CD4-positive, alpha-beta T cell treated with Interleukin-6 at 100 ng/mL for 8 hours (primary cell): Measurements from ENCODE around the gene CTAG1B.
"Not testable (repeated sequence)": the region's sequence is repeated elsewhere in the genome, so short reads cannot be mapped to it uniquely, and the experiment has no call there.

Source experiments
- DNase-seq: peaks from one replicate; pipeline ENCODE4 v3.0.0-alpha.2; 2020; ENCODE audit warnings: mixed read lengths, low spot score

Gene CTAG1B

DNA sequence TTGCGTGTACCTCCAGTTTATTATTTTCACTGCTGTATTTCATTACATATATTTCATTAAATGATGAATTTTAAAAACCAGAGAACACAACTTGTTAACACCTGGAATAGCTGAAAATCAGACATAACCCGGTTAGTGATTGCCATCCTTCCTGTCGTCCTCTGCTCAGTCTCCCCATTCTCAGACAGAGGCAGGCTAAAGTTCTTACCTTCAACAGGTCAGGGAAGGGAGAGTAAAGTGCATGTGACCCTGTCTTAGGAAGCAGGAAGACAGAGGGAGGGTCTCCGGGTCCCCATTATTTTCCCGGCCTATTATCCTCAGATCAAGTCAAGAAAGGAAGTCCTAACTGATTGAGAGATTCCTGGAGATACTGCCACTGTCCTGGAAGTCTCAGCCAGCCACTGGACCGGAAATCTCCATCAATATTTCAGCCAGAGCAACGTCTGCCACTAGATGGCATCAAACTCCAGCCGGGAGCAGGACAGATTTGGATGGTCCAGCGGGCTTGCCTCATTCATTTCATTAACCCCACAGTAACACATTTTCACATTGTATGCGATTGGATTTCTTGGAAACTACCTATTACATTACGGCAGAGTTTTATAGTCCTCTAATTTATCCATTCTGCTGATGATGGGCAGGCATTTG, 1.8 kb upstream of the CTAG1B start:
- DNase-seq, result not testable (repeated sequence)

DNA sequence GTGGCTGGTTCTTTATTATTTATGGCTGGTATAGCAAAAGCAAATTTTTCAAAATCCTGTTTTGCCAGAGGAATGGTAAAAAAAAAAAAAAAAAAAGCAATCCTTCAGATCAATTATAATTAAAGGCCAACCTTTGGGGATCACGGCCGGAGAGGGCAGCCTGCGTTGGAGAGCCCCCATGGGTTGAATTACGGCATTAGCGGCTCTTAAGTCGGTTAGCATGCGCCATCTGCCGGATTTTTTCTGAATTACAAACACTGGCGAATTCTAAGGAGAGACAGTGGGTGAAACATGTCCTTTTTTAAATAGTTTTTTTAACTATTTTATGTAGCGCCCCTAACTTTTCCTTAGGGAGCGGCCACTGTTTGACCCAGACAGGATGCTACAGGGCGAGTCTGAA, 5.5 kb downstream of the CTAG1B start:
- DNase-seq, result not testable (repeated sequence)

DNA sequence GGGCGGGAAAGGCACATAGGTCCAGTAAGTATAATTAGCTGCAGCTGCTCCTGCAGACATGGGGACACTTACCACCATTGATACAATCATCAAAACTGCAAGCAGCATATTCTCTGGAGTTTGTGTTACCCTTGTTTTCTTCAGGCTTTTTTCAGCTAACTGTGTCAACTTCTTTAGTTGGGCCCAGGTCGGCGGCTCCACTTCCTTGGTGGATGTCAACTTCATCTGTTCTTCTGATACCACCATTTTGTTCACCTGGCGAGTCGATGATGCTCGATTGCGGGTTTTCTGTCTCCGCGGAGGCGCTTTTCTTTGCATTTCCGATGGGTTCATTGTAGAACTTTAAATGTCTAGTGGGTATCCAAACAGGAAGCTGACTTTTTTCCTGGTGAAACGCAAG, 7.9 kb downstream of the CTAG1B start:
- not testable (repeated sequence) for DNase-seq

DNA sequence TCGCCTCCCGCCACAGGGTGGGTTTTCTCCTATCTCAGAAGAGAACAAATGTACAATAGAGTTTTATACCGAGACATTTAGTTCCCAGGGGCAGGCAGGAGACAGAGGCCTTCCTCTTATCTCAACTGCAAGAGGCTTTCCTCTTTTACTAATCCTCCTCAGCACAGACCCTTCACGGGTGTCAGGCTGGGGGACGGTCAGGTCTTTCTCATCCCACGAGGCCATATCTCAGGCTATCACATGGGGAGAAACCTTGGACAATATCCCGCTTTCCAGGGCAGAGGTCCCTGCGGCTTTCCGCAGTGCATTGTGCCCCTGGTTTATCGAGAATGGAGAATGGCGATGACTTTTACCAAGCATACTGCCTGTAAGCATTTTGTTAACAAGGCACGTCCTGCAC, 10.3 kb downstream of the CTAG1B start:
- DNase-seq, result not testable (repeated sequence)

DNA sequence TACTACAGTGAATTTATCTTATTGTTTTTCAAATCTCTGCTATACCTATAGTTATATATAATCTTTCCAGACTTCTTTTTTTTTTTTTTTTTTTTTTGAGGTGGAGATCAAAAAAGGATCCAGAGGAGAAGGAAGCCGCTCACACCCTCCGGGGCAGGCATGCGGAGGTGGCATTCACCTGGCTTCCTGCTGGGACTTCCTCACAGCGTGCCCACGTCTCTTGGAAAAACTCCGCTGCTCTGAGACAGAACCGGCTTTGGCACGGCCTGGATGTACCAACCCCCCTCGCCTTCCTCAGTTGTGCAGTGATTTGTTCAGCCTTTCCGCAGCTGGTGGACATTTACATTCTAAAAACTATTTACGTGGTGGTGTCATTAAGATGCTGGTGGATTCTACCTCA, 11.1 kb downstream of the CTAG1B start:
- not testable (repeated sequence) for DNase-seq

DNA sequence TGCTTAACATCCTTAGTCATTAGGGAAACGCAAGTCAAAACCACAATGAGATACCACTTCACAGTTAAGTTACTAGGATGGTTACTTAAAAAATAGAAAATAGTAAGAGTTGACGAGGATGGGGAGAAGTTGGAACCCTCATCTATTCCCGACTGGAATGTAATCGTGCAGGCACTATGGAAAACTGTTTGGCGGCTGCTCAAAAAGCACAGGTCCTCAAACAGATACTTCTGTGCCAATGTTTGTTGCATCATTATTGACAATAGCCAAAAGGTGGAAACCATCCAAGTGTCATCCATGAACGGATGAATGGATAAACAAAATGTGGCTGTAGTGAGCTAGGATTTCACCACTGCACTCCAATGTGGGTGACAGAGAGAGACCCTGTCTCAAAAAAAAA, 11.7 kb downstream of the CTAG1B start:
- DNase-seq, result no peak

DNA sequence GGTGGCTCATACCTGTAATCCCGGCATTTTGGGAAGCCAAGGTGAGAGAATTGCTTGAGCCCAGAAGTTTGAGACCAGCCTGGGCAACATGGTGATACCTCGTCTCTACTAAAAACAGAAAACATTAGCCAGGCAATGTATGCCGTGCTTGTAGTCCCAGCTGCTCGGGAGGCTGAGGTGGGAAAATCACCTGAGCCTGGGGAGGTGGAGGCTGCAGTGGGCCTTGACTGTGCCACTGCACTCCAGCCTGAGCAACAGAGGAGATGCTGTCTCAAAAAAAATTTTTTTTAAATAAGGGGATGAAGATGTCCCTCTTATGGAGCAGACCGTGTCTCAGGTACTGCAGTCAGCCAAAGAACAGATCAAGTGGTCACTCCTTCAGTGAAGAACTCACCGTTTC, 13.5 kb downstream of the CTAG1B start:
- no peak for DNase-seq

DNA sequence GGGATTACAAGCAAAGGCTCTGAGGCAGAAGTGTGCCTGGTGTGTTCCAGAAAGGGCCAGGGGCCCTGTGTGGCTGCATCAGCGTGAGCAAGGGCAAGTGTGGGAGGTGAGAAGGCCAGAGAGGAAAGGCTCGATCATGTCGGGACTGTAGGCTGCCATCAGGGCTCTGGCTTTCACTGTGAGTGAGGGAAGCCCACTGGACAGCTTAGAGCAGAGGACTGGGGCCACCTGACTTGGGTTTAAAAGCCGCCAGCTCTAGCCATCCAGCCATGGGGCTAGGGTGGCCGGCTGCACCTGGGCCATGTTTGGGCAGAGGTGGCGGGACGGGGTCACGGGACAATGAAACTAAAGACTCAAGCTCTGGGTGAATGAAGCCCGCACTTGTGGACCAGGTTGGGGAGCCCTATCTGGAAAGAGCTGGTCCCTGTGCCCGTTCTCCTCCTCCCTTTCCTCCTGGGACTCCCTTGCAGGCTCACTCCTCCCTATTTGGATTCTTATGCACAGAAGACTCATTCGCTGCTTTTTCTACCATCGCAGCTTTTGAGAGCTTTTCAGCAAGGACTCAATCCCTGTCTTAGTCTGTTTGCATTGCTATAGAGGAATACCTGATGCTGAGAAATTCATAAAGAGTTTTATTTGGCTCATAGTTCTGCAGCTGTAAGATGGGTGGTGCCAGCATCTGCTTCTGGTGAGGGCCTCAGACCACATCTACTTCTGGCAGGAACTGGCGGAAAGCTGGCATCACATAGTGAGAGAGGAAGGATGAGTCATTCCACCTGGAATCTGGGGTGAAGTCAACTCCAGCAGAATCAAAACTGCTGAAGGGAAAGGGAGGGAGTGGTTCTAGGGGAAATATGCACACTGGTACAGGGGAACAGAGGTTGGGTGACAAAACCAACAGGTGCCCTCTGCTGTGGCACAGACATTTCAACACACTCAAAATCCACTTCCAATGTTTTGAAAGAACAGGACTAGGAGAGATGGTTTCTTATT, 15.3 kb downstream of the CTAG1B start:
- no peak for DNase-seq

DNA sequence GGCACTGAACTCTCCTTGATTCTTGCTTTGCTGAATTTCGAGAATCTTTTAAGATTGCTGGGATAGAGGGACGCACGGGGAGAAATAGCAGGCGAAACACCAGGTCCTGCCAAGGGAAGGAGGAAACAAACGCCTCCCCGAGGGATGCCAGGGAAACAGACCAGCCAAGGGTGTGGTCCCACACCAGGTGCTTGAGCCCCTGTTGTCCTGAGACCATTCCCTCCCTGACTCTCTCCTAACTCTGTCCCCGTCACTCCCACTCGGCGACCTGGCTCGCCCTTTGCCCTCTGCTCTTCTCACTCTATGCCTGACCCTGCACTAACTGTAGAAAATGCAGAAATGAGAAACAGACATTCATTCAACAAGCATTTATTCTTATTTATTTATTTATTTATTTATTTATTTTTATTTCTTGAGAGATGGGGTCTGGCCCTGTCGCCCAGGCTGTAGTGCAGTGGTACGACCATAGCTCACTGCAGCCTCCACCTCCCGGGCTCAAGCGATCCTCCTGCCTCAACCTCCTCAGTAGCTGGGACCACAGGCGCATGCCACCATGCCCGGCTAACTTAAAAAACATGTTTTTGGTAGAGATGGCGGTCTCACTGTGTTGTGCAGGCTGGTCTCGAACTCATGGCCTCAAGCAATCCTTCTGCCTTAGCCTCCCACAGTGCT, 16.2 kb downstream of the CTAG1B start:
- no peak for DNase-seq

DNA sequence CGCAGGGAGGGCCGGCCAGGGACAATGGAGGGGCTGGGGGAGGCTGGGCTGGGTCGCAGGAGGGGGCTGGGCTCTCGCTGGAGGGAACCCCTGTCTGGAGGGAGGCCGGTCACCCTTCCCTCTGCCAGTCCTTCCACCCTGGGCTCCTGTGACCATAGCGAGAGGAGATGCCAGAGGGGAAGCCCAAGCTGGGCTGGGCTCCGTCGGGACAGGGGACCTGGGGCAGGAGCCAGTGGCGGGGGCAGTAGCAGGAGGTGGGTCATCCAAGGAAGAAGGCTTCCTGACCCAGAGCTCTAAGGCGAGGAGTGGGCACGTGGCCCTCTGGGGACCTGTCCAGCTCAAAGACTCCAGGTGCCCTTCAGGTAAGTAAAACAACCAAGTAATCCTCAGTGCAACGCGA, 16.9 kb downstream of the CTAG1B start:
- no peak for DNase-seq

DNA sequence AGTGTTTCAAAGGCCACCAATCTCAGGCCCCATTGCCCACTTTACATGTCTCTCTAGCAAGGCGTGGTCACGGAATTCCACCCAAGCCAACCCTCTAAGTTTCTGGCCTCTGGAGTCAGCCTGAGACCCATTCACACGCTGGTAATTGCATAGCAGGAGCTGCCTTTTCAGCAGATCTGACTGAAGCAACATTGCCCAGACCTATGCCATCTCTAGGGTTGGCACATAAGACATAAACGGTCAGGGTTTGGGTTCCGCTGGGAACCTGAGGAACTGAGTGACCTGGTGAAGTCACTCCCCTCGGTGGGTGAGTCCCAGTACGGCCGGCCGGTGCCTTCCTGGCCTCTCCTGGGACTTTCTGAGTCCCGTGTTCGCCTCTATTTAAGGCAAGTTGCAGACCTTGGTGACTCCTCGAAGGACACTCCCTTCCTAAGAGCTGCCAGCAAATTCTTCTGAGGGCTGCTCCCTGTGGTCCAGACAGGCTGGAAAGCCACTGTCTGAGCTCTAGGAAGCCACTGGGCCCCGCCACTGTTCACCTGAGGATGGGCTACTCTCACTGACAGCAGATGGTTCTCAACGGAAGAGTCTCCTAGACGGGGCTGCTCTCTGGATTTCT, 18.2 kb downstream of the CTAG1B start:
- no peak for DNase-seq

DNA sequence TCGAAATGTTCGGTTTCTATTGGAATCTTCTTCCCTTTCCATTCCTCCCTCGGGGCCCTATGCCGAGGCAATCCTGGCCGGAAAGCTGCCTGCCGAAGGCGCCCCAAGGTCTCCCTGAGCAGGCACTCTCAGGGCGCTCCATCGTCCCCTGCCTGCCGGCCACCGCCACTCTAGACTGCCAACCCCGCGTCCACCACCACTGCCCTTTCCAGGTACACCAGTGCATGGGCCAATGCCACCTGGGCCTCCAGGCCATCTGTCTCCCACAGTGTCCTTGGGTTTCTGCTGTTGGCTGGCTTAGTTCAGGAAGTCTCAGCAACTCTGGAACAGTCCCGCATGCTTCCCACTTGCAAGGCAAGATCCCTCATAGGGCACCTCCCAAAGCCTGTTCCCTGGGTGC, 19.6 kb downstream of the CTAG1B start:
- no peak for DNase-seq

DNA sequence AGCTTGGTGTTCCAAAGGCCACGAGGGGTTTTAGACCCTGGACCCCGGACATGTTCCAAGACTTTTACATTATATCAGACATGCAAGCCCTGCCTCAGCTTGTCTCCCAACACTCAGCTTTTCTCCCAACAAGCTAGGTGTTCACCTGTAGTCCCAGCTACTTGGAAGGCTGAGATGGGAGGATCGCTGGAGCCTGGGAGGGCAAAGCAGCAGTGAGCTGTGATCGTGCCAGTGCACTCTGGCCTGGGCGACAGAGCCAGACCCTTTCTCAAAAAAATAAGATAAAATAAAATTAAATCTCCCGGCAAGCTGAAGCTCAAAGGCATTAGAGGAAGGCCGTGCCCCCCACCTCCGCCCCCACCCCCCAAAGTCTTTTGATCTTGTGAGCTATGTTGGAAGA, 20.4 kb downstream of the CTAG1B start:
- no peak for DNase-seq

DNA sequence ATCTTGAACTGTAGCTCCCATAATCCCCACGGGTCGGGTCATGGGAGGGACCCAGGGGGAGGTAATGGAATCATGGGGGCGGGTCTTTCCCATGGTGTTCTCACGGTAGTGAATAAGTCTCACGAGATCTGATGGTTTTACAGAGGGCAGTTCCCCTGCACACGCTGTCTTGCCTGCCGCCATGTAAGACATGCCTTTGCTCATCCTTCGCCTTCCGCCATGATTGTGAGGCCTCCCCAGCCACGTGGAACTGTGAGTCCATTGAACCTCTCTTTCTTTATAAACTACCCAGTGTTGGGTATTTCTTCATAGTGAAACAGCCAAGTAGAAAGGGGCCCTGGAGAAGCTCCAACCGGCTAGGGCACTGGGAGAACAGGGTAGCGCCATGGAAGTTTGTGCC, 21.9 kb downstream of the CTAG1B start:
- DNase-seq, result no peak

DNA sequence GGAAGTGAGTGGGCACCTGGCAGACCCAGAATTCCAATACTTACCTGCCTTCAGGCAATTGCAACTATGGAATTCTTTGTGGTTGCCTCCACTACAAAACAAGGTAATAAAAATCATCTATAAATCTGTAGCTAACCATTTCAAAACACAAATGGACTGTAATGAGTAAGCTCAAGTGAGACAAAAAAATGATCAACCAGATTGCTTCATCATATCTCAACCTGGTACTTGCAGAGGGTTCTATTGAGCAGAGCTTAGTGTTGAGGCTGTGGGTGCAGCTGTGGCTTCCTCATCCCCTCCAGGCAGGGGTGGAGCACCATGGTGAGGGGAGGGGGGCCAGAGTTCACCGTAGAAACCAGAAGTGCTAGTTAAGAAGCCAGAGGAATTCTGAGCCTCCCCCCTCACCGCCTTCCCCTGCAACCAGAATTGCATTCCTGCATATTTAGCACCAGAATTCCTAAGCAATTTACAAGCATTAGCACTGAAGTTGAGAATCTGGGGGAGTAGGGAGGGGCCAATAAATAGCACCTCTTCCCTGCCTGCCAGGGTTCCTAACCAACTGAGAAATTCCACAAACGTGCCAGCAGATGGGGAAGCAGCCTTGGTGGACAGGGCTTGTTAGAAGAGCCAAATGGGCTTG, 22.7 kb downstream of the CTAG1B start:
- DNase-seq, result no peak

DNA sequence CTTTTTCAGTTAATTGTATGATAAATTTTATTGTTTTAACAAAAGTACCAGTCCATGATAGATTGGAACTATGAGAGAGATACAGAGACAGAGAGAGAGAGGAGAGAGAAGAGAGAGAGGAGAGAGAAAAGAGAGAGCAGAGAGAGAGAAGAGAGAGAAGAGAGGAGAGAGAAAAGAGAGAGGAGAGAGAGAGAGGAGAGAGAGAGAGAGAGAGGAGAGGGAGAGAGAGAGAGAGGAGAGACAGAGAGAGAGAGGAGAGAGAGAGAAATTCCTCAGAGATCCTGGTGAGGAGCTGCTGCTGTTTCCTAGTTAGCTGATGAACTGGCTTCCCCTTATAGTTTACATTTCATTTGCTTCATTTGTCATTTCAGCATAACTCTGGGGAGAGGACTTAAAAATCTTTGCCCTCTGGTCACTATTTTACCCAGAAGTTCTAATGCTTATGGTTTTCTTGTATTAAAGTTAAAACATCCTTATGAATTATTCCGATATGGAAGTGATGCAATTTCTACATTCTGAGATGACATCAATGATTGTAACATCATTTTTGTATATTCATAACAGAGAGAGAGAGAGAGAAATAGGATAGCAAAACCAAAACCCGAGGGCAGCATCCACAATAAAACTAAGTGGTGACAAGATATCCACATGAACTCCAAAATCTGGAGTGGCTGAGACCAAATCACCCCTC, 23.4 kb downstream of the CTAG1B start:
- no peak for DNase-seq

DNA sequence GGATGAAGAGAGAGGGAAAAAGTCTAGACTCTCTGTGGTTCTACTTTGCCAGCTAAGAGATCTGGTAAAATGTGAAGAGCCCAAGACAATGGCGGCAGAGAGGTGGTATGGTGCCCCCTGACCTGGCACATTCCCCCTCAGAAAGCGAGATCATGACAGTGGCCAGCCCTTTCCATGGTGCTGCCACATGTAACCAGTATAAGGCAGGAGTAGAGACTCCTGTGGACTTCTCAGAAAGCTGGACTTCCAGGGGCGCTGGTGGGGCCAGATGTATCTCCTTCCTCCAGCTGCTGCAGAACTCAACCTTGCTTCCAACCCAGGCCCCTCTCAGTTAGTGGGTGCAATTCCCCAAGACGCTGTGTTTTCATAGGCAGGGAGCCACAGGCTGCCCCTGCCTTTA, 24.6 kb downstream of the CTAG1B start:
- no peak for DNase-seq

DNA sequence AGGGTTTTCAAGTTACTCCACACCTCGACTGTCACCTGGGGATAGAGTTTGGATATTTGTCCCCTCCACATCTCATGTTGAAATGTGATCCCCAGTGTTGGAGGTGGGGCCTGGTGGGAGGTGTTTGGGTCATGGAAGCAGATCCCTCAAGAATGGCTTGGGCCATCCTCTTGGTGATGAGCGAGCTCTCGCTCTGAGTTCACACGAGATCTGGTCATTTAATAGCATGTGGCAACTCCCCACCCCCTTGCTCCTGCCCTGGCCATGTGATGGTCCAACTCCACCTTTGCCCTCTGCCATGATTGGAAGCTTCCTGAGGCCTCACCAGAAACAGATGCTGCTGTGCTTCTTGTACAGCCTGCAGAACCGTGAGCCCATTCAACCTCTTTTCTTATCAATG, 25.9 kb downstream of the CTAG1B start:
- no peak for DNase-seq

DNA sequence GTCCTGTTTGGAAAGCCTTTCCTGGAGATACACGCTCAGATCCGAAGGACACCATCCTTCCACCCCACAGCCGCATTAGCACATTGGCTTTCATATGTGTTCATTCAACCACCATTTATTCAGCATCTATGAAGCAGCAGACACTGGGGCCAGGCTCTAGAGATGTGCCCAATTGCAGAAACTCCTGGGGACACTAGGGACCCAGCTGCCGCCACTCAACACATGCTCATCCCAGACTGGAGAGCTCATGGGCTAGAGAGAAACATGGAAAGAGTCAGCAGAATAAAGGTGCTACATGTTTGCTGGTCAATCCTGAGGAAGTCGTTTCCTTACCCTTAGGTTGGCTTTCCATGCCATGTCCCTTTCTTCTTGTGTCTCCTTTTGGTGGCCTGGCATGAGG, 26.6 kb downstream of the CTAG1B start:
- DNase-seq, result no peak

DNA sequence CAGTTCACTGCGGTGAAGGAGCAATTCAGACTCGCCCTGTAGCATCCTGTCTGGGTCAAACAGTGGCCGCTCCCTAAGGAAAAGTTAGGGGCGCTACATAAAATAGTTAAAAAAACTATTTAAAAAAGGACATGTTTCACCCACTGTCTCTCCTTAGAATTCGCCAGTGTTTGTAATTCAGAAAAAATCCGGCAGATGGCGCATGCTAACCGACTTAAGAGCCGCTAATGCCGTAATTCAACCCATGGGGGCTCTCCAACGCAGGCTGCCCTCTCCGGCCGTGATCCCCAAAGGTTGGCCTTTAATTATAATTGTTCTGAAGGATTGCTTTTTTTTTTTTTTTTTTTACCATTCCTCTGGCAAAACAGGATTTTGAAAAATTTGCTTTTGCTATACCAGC, 28.7 kb downstream of the CTAG1B start:
- not testable (repeated sequence) for DNase-seq

DNA sequence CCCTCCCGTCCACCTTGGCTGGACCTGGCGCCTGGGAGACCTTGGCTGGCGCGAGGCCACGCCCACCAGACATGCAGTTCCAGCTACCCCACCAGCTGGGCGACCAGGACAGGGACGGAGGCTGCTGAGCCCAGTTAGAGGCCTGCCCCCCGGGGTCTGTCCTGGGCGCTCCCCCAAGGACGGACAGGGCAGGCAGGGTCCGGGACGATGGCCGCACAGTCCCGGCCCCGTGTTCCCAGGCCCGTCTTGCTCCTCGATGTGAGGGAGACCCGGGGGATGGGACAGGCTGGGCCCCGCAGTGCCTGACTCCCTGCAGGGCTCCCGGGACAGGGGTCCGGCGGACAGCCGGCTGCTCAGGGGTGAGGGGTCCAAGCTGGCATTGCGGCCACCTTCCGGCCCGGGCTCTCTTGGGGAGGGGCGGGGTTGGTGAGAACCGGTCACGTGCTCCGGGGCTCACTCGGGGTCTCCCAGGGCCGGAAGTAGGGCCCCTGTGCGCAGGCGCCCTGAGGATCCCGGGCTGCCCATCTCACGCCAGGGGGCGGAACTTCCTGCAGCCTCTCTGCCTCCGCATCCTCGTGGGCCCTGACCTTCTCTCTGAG, 34.4 kb downstream of the CTAG1B start, which contains the start of gene CTAG1A:
TSS of gene CTAG1A (plus strand) at position 549 of the 599 bp plus-strand sequence. CDS start 74 bp downstream, outside the sequence.
- DNase-seq, result not testable (repeated sequence)
